Uterus (tissue), 4 donors: ENCODE measurements around the gene SHISA9. TPM values are rescaled to one million over a fixed set of nuclear protein-coding genes. Genes with fewer than 3 reads are reported as not detected.

Source experiments
- DNase-seq, 2 donors: peaks; one replicate each; pipeline ENCODE4 v3.0.0-alpha.2; 2019 to 2020
- H3K27ac ChIP-seq, 2 donors: fragments of 200-600 bp; sonication (generic); 1 replicate in 1 of 2; 2 replicates in 1 of 2; pipeline ENCODE4 v1.5.1; 2016 to 2018
- H3K27me3 ChIP-seq, 2 donors: fragments of 200-600 bp; sonication (generic); one replicate each; pipeline ENCODE4 v1.5.1; 2018 to 2019; ENCODE audit warnings: control low read depth in 1 of 2
- H3K36me3 ChIP-seq, 2 donors: fragments of 200-600 bp; sonication (generic); one replicate each; pipeline ENCODE4 v1.5.1; 2019; ENCODE audit warnings: control low read depth in 1 of 2
- H3K4me1 ChIP-seq, 2 donors: fragments of 200-600 bp; sonication (generic); one replicate each; pipeline ENCODE4 v1.5.1; 2018 to 2019; ENCODE audit warnings: control low read depth in 1 of 2
- H3K4me3 ChIP-seq, 2 donors: fragments of 200-600 bp; sonication (generic); 1 replicate in 1 of 2; 2 replicates in 1 of 2; pipeline ENCODE4 v1.5.1; 2018 to 2019; ENCODE audit warnings: mild to moderate bottlenecking in 1 of 2
- H3K9me3 ChIP-seq, 2 donors: fragments of 200-600 bp; sonication (generic); one replicate each; pipeline ENCODE4 v1.5.1; 2019; ENCODE audit warnings: control low read depth in 1 of 2
- CTCF ChIP-seq, 4 experiments: fragments of 200-600 bp in 2 of 4; fragments of 450-650 bp in 2 of 4; sonication (generic) in 2 of 4; IDR thresholded peaks; one replicate each; pipeline ENCODE4 v1.5.1; 2016 to 2019; ENCODE audit warnings: antibody characterized with exemption in 4 of 4, mild to moderate bottlenecking in 2 of 4, moderate library complexity in 1 of 4
- POLR2A ChIP-seq, 2 donors: fragments of 450-650 bp; IDR thresholded peaks; one replicate each; pipeline ENCODE4 v1.6.1; 2016; ENCODE audit warnings: antibody characterized with exemption in 2 of 2, mild to moderate bottlenecking in 1 of 2, moderate library complexity in 1 of 2
- intact Hi-C: fragments of 100-400 bp; cut with DNase I; formaldehyde crosslinking; loops from one replicate; pipeline ENCODE4 v1.15.1; 2023; ENCODE audit warnings: low total_unique reads
- total RNA-seq, 4 donors: library from RNA; depleted of rRNA in 3 of 4; stranded (reverse); fragments of >200 nt in 3 of 4; gene quantifications; one replicate each; pipeline versions ENCODE4 v1.1.0 to v1.2.4, GENCODE V29; 2014 to 2023
- donor health status: DM: yes; HTN: yes; CAD: no.

SHISA9 gene
- total RNA-seq, 4 donors from 2014 or later: 0.27 TPM; not detected in 3

GRCh38 chr16:13153696-13154095, 252.3 kb downstream of the SHISA9 start:
- intact Hi-C loops: no loop called here
- Histone ChIP-seq H3K27ac (no peak overlapping the region), H3K36me3 (no peaks in the 10 kb centered on the region), H3K4me3 (no peak overlapping the region), H3K9me3 (no peaks in the 10 kb centered on the region), H3K4me1 (no peaks in the 10 kb centered on the region), H3K27me3 (no peaks in the 10 kb centered on the region)
- DNase-seq: no peak
- TF ChIP-seq CTCF (IDR thresholded peaks at IDR 0.05): no peak
- TF ChIP-seq POLR2A (IDR thresholded peaks at IDR 0.05): no peak

GRCh38 chr16:13154799-13155198, 253.4 kb downstream of the SHISA9 start:
- no peak for DNase-seq
- Histone ChIP-seq H3K27me3 (no peaks in the 10 kb centered on the region), H3K36me3 (no peaks in the 10 kb centered on the region), H3K4me3 (no peak overlapping the region), H3K9me3 (no peaks in the 10 kb centered on the region), H3K4me1 (no peaks in the 10 kb centered on the region), H3K27ac (no peak overlapping the region)
- intact Hi-C loops: no loop called here
- TF ChIP-seq CTCF (IDR thresholded peaks at IDR 0.05) (no peak), POLR2A (IDR thresholded peaks at IDR 0.05) (no peak)

- Histone ChIP-seq H3K4me1 (no peaks in the 10 kb centered on the region), H3K36me3 (no peaks in the 10 kb centered on the region), H3K27me3 (no peaks in the 10 kb centered on the region), H3K4me3 (no peak overlapping the region), H3K9me3 (no peaks in the 10 kb centered on the region), H3K27ac (no peak overlapping the region)
- DNase-seq: no peak
- no peak for TF ChIP-seq CTCF (IDR thresholded peaks at IDR 0.05)
- TF ChIP-seq POLR2A (IDR thresholded peaks at IDR 0.05): no peak
- intact Hi-C loops: no loop called here
These were observed 254.0 kb downstream of the SHISA9 start for GRCh38 chr16:13155377-13155776.

- no peaks in the 10 kb centered on the region for H3K9me3 ChIP-seq
- H3K4me3 ChIP-seq: no peak overlapping the region
- H3K27me3 ChIP-seq: no peaks in the 10 kb centered on the region
- H3K36me3 ChIP-seq: no peaks in the 10 kb centered on the region
- H3K4me1 ChIP-seq: no peaks in the 10 kb centered on the region
- intact Hi-C loops: no loop called here
- H3K27ac ChIP-seq: no peak overlapping the region
- DNase-seq: no peak
- TF ChIP-seq CTCF (IDR thresholded peaks at IDR 0.05) (no peak), POLR2A (IDR thresholded peaks at IDR 0.05) (no peak)
These were observed 254.4 kb downstream of the SHISA9 start for GRCh38 chr16:13155780-13156179.

- H3K4me3 ChIP-seq: no peak overlapping the region
- H3K9me3 ChIP-seq: no peaks in the 10 kb centered on the region
- no peaks in the 10 kb centered on the region for H3K4me1 ChIP-seq
- intact Hi-C loops: no loop called here
- no peak overlapping the region for H3K27ac ChIP-seq
- TF ChIP-seq POLR2A (IDR thresholded peaks at IDR 0.05) (no peak), CTCF (IDR thresholded peaks at IDR 0.05) (no peak)
- no peaks in the 10 kb centered on the region for H3K36me3 ChIP-seq
- DNase-seq: no peak
- H3K27me3 ChIP-seq: no peaks in the 10 kb centered on the region
These were observed 255.7 kb downstream of the SHISA9 start for GRCh38 chr16:13157082-13157481.
